ENCODE data around the gene ETV7.

GRCh38 chr6:36347621-36348020, 39.8 kb downstream of the ETV7 start:
- TF ChIP-seq, protein P1, sequence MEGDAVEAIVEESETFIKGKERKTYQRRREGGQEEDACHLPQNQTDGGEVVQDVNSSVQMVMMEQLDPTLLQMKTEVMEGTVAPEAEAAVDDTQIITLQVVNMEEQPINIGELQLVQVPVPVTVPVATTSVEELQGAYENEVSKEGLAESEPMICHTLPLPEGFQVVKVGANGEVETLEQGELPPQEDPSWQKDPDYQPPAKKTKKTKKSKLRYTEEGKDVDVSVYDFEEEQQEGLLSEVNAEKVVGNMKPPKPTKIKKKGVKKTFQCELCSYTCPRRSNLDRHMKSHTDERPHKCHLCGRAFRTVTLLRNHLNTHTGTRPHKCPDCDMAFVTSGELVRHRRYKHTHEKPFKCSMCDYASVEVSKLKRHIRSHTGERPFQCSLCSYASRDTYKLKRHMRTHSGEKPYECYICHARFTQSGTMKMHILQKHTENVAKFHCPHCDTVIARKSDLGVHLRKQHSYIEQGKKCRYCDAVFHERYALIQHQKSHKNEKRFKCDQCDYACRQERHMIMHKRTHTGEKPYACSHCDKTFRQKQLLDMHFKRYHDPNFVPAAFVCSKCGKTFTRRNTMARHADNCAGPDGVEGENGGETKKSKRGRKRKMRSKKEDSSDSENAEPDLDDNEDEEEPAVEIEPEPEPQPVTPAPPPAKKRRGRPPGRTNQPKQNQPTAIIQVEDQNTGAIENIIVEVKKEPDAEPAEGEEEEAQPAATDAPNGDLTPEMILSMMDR (IDR thresholded peaks at IDR 0.05), result no peak
- TF ChIP-seq EZH2 (IDR thresholded peaks at IDR 0.05; ENCODE audit: borderline replicate concordance, insufficient read depth, low read depth, low read length, poor library complexity, severe bottlenecking), result no peak

Data from B cell (primary cell).